ENCODE measurements around the gene CXCL10.

CXCL10 gene

DNA sequence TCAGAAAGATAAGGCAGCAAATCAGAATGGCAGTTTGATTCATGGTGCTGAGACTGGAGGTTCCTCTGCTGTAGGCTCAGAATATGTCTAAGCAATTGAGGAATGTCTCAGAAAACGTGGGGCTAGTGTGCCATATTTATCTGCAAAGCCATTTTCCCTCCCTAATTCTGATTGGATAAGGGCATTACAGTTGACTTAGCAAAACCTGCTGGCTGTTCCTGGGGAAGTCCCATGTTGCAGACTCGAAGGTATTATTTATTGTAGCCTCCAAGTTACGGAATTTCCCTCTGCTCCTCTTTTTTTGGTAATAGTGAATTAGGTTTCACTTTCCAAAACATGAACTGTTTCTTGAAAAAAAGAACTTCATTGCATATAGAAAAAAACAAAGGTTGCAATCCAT lies at the start of gene CXCL10:
TSS of gene CXCL10 (minus strand) at position 109 of the 400 bp plus-strand sequence. CDS start at position 43, 66 bp downstream.
- Histone ChIP-seq H3K27ac (no peak within 1 kb of the TSS), H3K9me3 (ENCODE audit: severe bottlenecking) (no peaks in the 10 kb centered on the region), H3K36me3 (no peaks in the 10 kb centered on the region), H3K4me3 (ENCODE audit: low read depth, low read length) (no peak within 1 kb of the TSS), H3K27me3 (ENCODE audit: insufficient read depth, low read depth, severe bottlenecking) (no peaks in the 10 kb centered on the region)
- no peak for DNase-seq
- TF ChIP-seq, protein P1, sequence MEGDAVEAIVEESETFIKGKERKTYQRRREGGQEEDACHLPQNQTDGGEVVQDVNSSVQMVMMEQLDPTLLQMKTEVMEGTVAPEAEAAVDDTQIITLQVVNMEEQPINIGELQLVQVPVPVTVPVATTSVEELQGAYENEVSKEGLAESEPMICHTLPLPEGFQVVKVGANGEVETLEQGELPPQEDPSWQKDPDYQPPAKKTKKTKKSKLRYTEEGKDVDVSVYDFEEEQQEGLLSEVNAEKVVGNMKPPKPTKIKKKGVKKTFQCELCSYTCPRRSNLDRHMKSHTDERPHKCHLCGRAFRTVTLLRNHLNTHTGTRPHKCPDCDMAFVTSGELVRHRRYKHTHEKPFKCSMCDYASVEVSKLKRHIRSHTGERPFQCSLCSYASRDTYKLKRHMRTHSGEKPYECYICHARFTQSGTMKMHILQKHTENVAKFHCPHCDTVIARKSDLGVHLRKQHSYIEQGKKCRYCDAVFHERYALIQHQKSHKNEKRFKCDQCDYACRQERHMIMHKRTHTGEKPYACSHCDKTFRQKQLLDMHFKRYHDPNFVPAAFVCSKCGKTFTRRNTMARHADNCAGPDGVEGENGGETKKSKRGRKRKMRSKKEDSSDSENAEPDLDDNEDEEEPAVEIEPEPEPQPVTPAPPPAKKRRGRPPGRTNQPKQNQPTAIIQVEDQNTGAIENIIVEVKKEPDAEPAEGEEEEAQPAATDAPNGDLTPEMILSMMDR (IDR thresholded peaks at IDR 0.05; ENCODE audit: low read depth, low read length), result no peak

DNA sequence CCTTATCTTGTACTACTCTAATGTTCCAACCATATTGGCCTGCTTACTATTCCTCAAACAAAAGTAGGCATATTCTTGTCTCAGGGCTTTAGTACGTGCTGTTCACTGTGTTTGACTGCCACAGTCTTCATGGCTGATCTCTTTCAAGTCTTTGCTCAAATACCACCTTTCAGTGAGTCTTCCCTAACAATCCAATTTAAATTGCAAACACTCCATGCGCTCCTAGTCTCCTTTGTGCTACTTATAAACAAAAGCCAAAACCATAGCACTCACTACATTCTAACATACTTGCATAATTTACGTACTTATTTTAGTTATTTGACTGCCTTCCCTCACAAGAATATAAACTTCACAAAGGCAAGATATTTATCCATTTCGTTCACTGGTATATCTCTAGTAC lies 49.5 kb upstream of the CXCL10 start:
- TF ChIP-seq, protein P1 (IDR thresholded peaks at IDR 0.05; ENCODE audit: low read depth, low read length), result no peak
- no peak for DNase-seq
- Histone ChIP-seq H3K36me3 (no peaks in the 10 kb centered on the region), H3K9me3 (ENCODE audit: severe bottlenecking) (no peaks in the 10 kb centered on the region), H3K4me3 (ENCODE audit: low read depth, low read length) (no peak overlapping the region), H3K27me3 (ENCODE audit: insufficient read depth, low read depth, severe bottlenecking) (no peaks in the 10 kb centered on the region), H3K27ac (no peak overlapping the region)

DNA sequence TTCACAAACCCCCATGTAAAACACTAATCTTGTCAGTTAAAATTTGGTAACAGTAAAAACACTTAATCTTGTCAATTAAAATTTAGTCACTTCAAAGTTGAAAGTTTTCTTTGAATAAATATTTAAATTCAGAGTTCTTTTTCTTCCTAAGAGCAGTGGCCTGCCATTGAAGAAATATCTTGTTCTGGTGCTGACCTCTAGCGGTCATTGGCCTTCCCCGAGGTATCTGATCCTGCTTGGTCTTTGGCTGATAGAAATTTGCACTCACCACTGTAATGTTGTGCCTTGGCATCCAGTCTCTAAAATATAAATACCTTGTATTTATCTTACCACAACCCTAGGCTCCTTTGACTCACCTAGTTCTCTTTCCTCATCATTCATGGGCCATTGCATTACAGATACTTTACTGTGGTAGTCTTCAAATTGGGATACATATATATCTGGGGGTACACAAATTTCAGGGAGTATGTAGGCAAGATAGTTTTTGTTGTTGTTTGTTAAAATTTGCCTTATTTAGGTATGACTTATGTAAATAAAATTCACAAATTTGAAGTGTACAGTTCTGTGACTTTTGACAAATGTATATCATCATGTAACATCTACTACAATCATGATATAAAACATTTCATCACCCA lies 44.5 kb upstream of the CXCL10 start:
- Histone ChIP-seq H3K4me3 (ENCODE audit: low read depth, low read length) (no peak overlapping the region), H3K9me3 (ENCODE audit: severe bottlenecking) (no peaks in the 10 kb centered on the region), H3K36me3 (no peaks in the 10 kb centered on the region), H3K27ac (no peak overlapping the region), H3K27me3 (ENCODE audit: insufficient read depth, low read depth, severe bottlenecking) (no peaks in the 10 kb centered on the region)
- TF ChIP-seq, protein P1 (IDR thresholded peaks at IDR 0.05; ENCODE audit: low read depth, low read length), result peak; percentile 65
- peak; percentile 71 for DNase-seq

DNA sequence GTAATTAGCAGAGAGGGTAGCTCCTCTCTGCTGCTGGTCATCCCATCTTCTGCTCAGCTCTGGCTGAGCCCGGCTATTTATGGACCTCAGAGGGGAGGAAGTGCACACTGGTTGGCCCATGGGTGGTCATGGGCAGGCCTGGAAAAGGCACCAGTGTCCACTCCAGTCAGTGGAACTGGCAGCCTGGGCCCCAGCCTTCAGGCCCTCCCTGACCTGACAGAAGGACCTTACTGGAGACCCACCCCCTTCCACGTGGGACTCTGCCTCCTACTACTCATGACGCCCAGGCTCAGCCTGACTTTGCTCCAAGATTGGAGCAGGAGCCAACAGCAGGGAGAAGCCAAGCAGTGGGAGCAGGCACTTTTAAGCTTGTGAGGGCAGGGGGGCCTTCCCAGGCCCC lies 43.2 kb upstream of the CXCL10 start:
- H3K27me3 ChIP-seq (ENCODE audit: insufficient read depth, low read depth, severe bottlenecking), result no peaks in the 10 kb centered on the region
- TF ChIP-seq, protein P1 (IDR thresholded peaks at IDR 0.05; ENCODE audit: low read depth, low read length), result no peak
- H3K36me3 ChIP-seq, result no peaks in the 10 kb centered on the region
- H3K9me3 ChIP-seq (ENCODE audit: severe bottlenecking), result no peaks in the 10 kb centered on the region
- no peak overlapping the region for H3K4me3 ChIP-seq (ENCODE audit: low read depth, low read length)
- H3K27ac ChIP-seq, result no peak overlapping the region
- no peak for DNase-seq

DNA sequence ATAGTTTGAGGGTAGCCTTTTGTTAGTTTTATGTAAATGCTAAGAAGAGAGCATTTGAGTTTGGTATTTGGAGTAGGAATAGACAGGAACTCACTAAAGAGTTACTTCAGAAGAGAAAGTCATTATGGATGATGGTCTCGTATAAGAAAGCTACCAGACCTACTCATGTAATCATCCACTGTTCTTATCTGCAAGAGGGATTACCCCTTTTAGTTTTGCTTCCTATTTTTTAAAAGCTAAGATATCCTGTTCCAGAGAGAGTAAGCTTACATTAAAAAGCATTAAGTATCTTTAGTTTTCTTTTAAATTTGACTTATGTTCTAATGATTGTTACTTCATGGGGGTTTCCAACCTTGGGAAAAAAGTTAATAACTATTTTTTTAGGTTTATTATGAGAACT lies 38.7 kb upstream of the CXCL10 start:
- Histone ChIP-seq H3K27me3 (ENCODE audit: insufficient read depth, low read depth, severe bottlenecking) (no peaks in the 10 kb centered on the region), H3K27ac (no peak overlapping the region), H3K9me3 (ENCODE audit: severe bottlenecking) (no peaks in the 10 kb centered on the region), H3K4me3 (ENCODE audit: low read depth, low read length) (no peak overlapping the region), H3K36me3 (no peaks in the 10 kb centered on the region)
- TF ChIP-seq, protein P1 (IDR thresholded peaks at IDR 0.05; ENCODE audit: low read depth, low read length), result no peak
- no peak for DNase-seq

DNA sequence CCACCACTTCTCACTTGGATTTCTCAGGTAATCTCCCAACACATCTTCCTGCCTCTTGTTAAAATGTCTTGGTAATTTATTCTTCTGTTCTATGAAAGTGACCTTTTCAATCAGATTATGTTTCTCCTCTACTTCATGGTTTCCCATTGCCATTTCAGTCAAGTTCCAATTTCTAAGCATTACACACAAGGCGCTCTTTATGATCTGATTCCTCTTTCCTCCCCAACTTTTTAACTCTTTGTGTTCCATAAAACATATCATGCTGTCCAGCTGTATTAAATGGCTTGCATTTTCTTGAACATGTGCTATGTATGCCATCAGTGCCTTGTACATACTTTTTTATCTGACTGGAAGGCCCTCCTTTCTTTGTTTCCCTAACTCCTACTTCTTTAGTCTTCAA lies 38.1 kb upstream of the CXCL10 start:
- Histone ChIP-seq H3K4me3 (ENCODE audit: low read depth, low read length) (no peak overlapping the region), H3K36me3 (no peaks in the 10 kb centered on the region), H3K27me3 (ENCODE audit: insufficient read depth, low read depth, severe bottlenecking) (no peaks in the 10 kb centered on the region), H3K9me3 (ENCODE audit: severe bottlenecking) (no peaks in the 10 kb centered on the region), H3K27ac (no peak overlapping the region)
- TF ChIP-seq, protein P1 (IDR thresholded peaks at IDR 0.05; ENCODE audit: low read depth, low read length), result no peak
- no peak for DNase-seq
